Stomach (tissue), 9 donors: Measurements from ENCODE around the gene FLOT2. TPM values are rescaled to one million over a fixed set of nuclear protein-coding genes. Genes with fewer than 3 reads are reported as not detected.

Experiments
- DNase-seq, 2 donors: peaks; one replicate each; pipeline versions ENCODE4 v3.0.0 to v3.0.0-alpha.2; 2013 to 2019
- H3K27ac ChIP-seq, 5 donors: fragments of 200-600 bp in 4 of 5; sonication (generic) in 4 of 5; one replicate each; pipeline ENCODE4 v1.5.1; 2013 to 2019; ENCODE audit warnings: mild to moderate bottlenecking in 1 of 5, moderate library complexity in 1 of 5
- H3K27me3 ChIP-seq, 3 donors: fragments of 200-600 bp; sonication (generic); one replicate each; pipeline ENCODE4 v1.5.1; 2017 to 2019; ENCODE audit warnings: mixed run types in 1 of 3
- H3K36me3 ChIP-seq, 4 donors: fragments of 200-600 bp; sonication (generic); 1 replicate in 3 of 4; 2 replicates in 1 of 4; pipeline ENCODE4 v1.5.1; 2016 to 2019
- H3K4me1 ChIP-seq, 4 donors: fragments of 200-600 bp; sonication (generic); one replicate each; pipeline ENCODE4 v1.5.1; 2016 to 2019
- H3K4me3 ChIP-seq, 4 donors: fragments of 200-600 bp; sonication (generic) in 3 of 4; one replicate each; pipeline ENCODE4 v1.5.1; 2016 to 2019; ENCODE audit warnings: mild to moderate bottlenecking in 1 of 4
- H3K9me3 ChIP-seq, 4 donors: fragments of 200-600 bp; sonication (generic); one replicate each; pipeline ENCODE4 v1.5.1; 2016 to 2019
- CTCF ChIP-seq, 7 experiments: fragments of 450-650 bp in 4 of 7; fragments of 200-600 bp in 3 of 7; sonication (generic) in 3 of 7; IDR thresholded peaks; one replicate each; pipeline ENCODE4 v1.5.1; 2016 to 2019; ENCODE audit warnings: antibody characterized with exemption in 7 of 7, control low read depth in 2 of 7, mild to moderate bottlenecking in 1 of 7
- EP300 ChIP-seq: sonication (generic); formaldehyde crosslinking; IDR thresholded peaks from one replicate; pipeline ENCODE4 v1.6.1; 2017; ENCODE audit warnings: antibody characterized with exemption
- POLR2A ChIP-seq, 4 donors: fragments of 450-650 bp; IDR thresholded peaks; one replicate each; pipeline ENCODE4 v1.6.1; 2016; ENCODE audit warnings: antibody characterized with exemption in 4 of 4, control low read depth in 2 of 4, mild to moderate bottlenecking in 1 of 4, moderate library complexity in 1 of 4
- POLR2AphosphoS5 ChIP-seq, 3 donors: sonication (generic); formaldehyde crosslinking; IDR thresholded peaks; one replicate each; pipeline ENCODE4 v1.6.1; 2016; ENCODE audit warnings: antibody characterized with exemption in 3 of 3
- WGBS, 5 donors: extraction: QIAGEN DNeasy Blood & Tissue Kit in 3 of 5; methylation state at CpG; one replicate each; pipeline versions ENCODE4 v1.1.5 to v1.1.7; 2013 to 2018; 5-methylcytosine and 5-hydroxymethylcytosine counted together
- intact Hi-C: fragments of 100-400 bp; cut with DNase I; formaldehyde crosslinking; loops from one replicate; pipeline ENCODE4 v1.15.1; 2023; ENCODE audit warnings: low total_unique reads
- polyA plus RNA-seq, 3 donors: library from polyadenylated mRNA; stranded (reverse); fragments of 200-250 nt; gene quantifications; one replicate each; pipeline ENCODE4 v1.2.3, GENCODE V29; 2013
- total RNA-seq, 5 donors: library from RNA; depleted of rRNA; stranded (reverse); fragments of >200 nt; gene quantifications; one replicate each; pipeline versions ENCODE4 v1.1.0 to v1.2.3, GENCODE V29; 2014 to 2016
- donor health status: healthy with polysubstance abuse.
- donor health status: Bipolar disorder and iron deficiency.
- donor health status: healthy.

The FLOT2 gene
- total and polyA plus RNA-seq, 8 donors, result 19.5 to 80.5 (median 40.8) TPM

- Histone ChIP-seq H3K4me3 (no peak overlapping the region), H3K27ac (no peak overlapping the region), H3K27me3 (no peaks in the 10 kb centered on the region), H3K36me3 (peaks cover 46 to 85% (median 79%) of the 10 kb centered on the region in 4 donors), H3K4me1 (peaks cover 0 to 11% (median 0%) of the 10 kb centered on the region in 4 donors), H3K9me3 (no peaks in the 10 kb centered on the region)
- no peak for DNase-seq
- intact Hi-C loops, result loop anchor here (10.0 kb wide), 1 partner anchor 121 kb away; no protein-coding TSS in a partner anchor
- 93 to 98% (median 96%) methylated on average over 4 of the region's 4 CpGs for WGBS, 5 donors
- TF ChIP-seq CTCF (IDR thresholded peaks at IDR 0.05), result no peak
- TF ChIP-seq POLR2A (IDR thresholded peaks at IDR 0.05), result no peak
- no peak for TF ChIP-seq POLR2AphosphoS5 (IDR thresholded peaks at IDR 0.05)
- no peak for TF ChIP-seq EP300
These were observed 12.2 kb downstream of the FLOT2 start for GRCh38 chr17:28885363-28885762.

- no peak for DNase-seq
- Histone ChIP-seq H3K27ac (no peak overlapping the region), H3K27me3 (no peaks in the 10 kb centered on the region), H3K4me1 (no peaks in the 10 kb centered on the region), H3K4me3 (no peak overlapping the region), H3K36me3 (peaks cover 58 to 97% (median 91%) of the 10 kb centered on the region in 4 donors), H3K9me3 (no peaks in the 10 kb centered on the region)
- 87 to 91% (median 90%) methylated on average over 23 to 27 of the region's 27 CpGs for WGBS, 5 donors
- no peak for TF ChIP-seq POLR2A (IDR thresholded peaks at IDR 0.05)
- no peak for TF ChIP-seq CTCF (IDR thresholded peaks at IDR 0.05)
- TF ChIP-seq EP300, result no peak
- no peak for TF ChIP-seq POLR2AphosphoS5 (IDR thresholded peaks at IDR 0.05)
- intact Hi-C loops, result loop anchor here (10.0 kb wide), 1 partner anchor 119 kb away; no protein-coding TSS in a partner anchor
These were observed 13.4 kb downstream of the FLOT2 start for GRCh38 chr17:28883967-28884702.

GRCh38 chr17:28882154-28882895, 15.2 kb downstream of the FLOT2 start:
- DNase-seq, result no peak
- H3K27ac ChIP-seq, result no peak overlapping the region
- H3K27me3 ChIP-seq, result no peaks in the 10 kb centered on the region
- no peak overlapping the region for H3K4me3 ChIP-seq
- no peaks in the 10 kb centered on the region for H3K4me1 ChIP-seq
- WGBS, 5 donors, result 91 to 94% (median 93%) methylated on average over 14 to 18 of the region's 18 CpGs
- no peaks in the 10 kb centered on the region for H3K9me3 ChIP-seq
- H3K36me3 ChIP-seq, result peaks cover 61 to 96% (median 94%) of the 10 kb centered on the region in 4 donors
- TF ChIP-seq POLR2AphosphoS5 (IDR thresholded peaks at IDR 0.05) (no peak), POLR2A (IDR thresholded peaks at IDR 0.05) (no peak), EP300 (no peak), CTCF (IDR thresholded peaks at IDR 0.05) (no peak)
- intact Hi-C loops, result loop anchor here (10.0 kb wide), 1 partner anchor 118 kb away; no protein-coding TSS in a partner anchor

GRCh38 chr17:28881533-28882056, 15.9 kb downstream of the FLOT2 start:
- Histone ChIP-seq H3K4me1 (no peaks in the 10 kb centered on the region), H3K27me3 (no peaks in the 10 kb centered on the region), H3K9me3 (no peaks in the 10 kb centered on the region), H3K36me3 (peaks cover 61 to 92% (median 87%) of the 10 kb centered on the region in 4 donors), H3K4me3 (no peak overlapping the region), H3K27ac (no peak overlapping the region)
- intact Hi-C loops, result loop anchor here (10.0 kb wide), 1 partner anchor 117 kb away; no protein-coding TSS in a partner anchor
- no peak for DNase-seq
- TF ChIP-seq EP300 (no peak), CTCF (IDR thresholded peaks at IDR 0.05) (no peak), POLR2AphosphoS5 (IDR thresholded peaks at IDR 0.05) (no peak), POLR2A (IDR thresholded peaks at IDR 0.05) (no peak)
- 91 to 99% (median 97%) methylated on average over 11 to 17 of the region's 17 CpGs for WGBS, 5 donors
